GM23338 (cell line): ENCODE measurements around the gene C1R. TPM values are rescaled to one million over a fixed set of nuclear protein-coding genes. Genes with fewer than 3 reads are reported as not detected.

Source experiments
- ATAC-seq: fragments of 200-7000 bp; cut with Tn5 transposase; 3 replicates; pipeline ENCODE4 v1.9.1; 2020
- DNase-seq: peaks from one replicate; pipeline ENCODE4 v3.0.0-alpha.2; 2015; ENCODE audit warnings: low spot score
- H2AFZ ChIP-seq: fragments of 200-600 bp; sonication (generic); 2 replicates; pipeline ENCODE4 v1.8.0; 2016; ENCODE audit warnings: antibody characterized with exemption, mild to moderate bottlenecking, moderate library complexity
- H3F3A ChIP-seq: fragments of 200-600 bp; sonication (generic); replicated peaks from 2 replicates; pipeline ENCODE4 v1.8.0; 2017; ENCODE audit warnings: antibody characterized with exemption, mixed run types, low read depth
- H3K27ac ChIP-seq: fragments of 200-600 bp; sonication (generic); 2 replicates; pipeline ENCODE4 v1.6.1; 2016; ENCODE audit warnings: low read depth
- H3K27me3 ChIP-seq: fragments of 200-600 bp; sonication (generic); 2 replicates; pipeline ENCODE4 v1.8.0; 2016; ENCODE audit warnings: mild to moderate bottlenecking, mixed run types, moderate library complexity; ENCODE audit not compliant: insufficient read depth
- H3K36me3 ChIP-seq: fragments of 200-600 bp; sonication (generic); 2 replicates; pipeline ENCODE4 v1.8.0; 2016; ENCODE audit warnings: mild to moderate bottlenecking; ENCODE audit not compliant: insufficient read depth
- H3K4me1 ChIP-seq: fragments of 200-600 bp; sonication (generic); 2 replicates; pipeline ENCODE4 v1.8.0; 2016; ENCODE audit warnings: mild to moderate bottlenecking, moderate library complexity; ENCODE audit not compliant: insufficient read depth
- H3K4me2 ChIP-seq: fragments of 200-600 bp; sonication (generic); 2 replicates; pipeline ENCODE4 v1.7.1; 2017; ENCODE audit warnings: mixed run types
- H3K4me3 ChIP-seq: fragments of 200-600 bp; sonication (generic); 2 replicates; pipeline ENCODE4 v1.6.1; 2016; ENCODE audit warnings: mixed run types
- H3K79me2 ChIP-seq: fragments of 200-600 bp; sonication (generic); replicated peaks from 2 replicates; pipeline ENCODE4 v1.8.0; 2017; ENCODE audit warnings: mild to moderate bottlenecking; ENCODE audit not compliant: insufficient read depth
- H3K9me2 ChIP-seq: fragments of 200-600 bp; sonication (generic); 2 replicates; pipeline ENCODE4 v1.8.0; 2017; ENCODE audit not compliant: insufficient read depth
- H4K20me1 ChIP-seq: fragments of 200-600 bp; sonication (generic); replicated peaks from 2 replicates; pipeline ENCODE4 v1.8.0; 2017; ENCODE audit warnings: mild to moderate bottlenecking; ENCODE audit not compliant: insufficient read depth
- H3K27ac Mint-ChIP-seq: 2 replicates; pipeline ENCODE4 v1.8.0; 2020; ENCODE audit warnings: inconsistent platforms, mild to moderate bottlenecking, moderate library complexity, mixed read lengths
- H3K27me3 Mint-ChIP-seq: 3 replicates; pipeline ENCODE4 v1.8.0; 2022; ENCODE audit warnings: low read depth, mild to moderate bottlenecking, moderate library complexity, mixed read lengths, inconsistent platforms; ENCODE audit not compliant: insufficient read depth, poor library complexity
- H3K36me3 Mint-ChIP-seq: 3 replicates; pipeline ENCODE4 v1.8.0; 2021; ENCODE audit warnings: low read depth, mild to moderate bottlenecking, inconsistent platforms, moderate library complexity, mixed read lengths
- H3K4me1 Mint-ChIP-seq: 3 replicates; pipeline ENCODE4 v1.8.0; 2020; ENCODE audit warnings: mild to moderate bottlenecking, inconsistent platforms, mixed read lengths
- H3K4me3 Mint-ChIP-seq: 3 replicates; pipeline ENCODE4 v1.8.0; 2021; ENCODE audit warnings: moderate library complexity, mild to moderate bottlenecking, inconsistent platforms, mixed read lengths
- H3K9me3 Mint-ChIP-seq: 3 replicates; pipeline ENCODE4 v1.8.0; 2020; ENCODE audit warnings: moderate library complexity, mild to moderate bottlenecking, inconsistent platforms, mixed read lengths
- CREB1 ChIP-seq: fragments of 250-450 bp; sonication (Bioruptor Pico); IDR thresholded peaks from 2 replicates; pipeline ENCODE4 v1.5.0; 2020; ENCODE audit warnings: low read depth, mild to moderate bottlenecking, moderate library complexity
- EZH2 ChIP-seq: fragments of 200-600 bp; sonication (generic); IDR thresholded peaks from one replicate; pipeline ENCODE4 v1.8.0; 2017; ENCODE audit warnings: antibody characterized with exemption, mild to moderate bottlenecking, low read depth; ENCODE audit not compliant: unreplicated experiment
- EZH2phosphoT487 ChIP-seq: fragments of 200-600 bp; sonication (generic); IDR thresholded peaks from one replicate; pipeline ENCODE4 v1.8.1; 2018; ENCODE audit warnings: antibody characterized with exemption; ENCODE audit not compliant: unreplicated experiment
- NANOG ChIP-seq: IDR thresholded peaks from 2 replicates; pipeline ENCODE4 v1.6.1; 2016; ENCODE audit warnings: antibody characterized with exemption, borderline replicate concordance
- POLR2AphosphoS5 ChIP-seq: IDR thresholded peaks from 2 replicates; pipeline ENCODE4 v1.6.1; 2016; ENCODE audit warnings: antibody characterized with exemption, low read depth
- REST ChIP-seq: IDR thresholded peaks from one replicate; pipeline ENCODE4 v1.6.1; 2018; ENCODE audit warnings: antibody characterized with exemption; ENCODE audit not compliant: unreplicated experiment
- ZNF114 ChIP-seq: fragments of 250-450 bp; sonication (Bioruptor Pico); IDR thresholded peaks from 2 replicates; pipeline ENCODE4 v1.5.0; 2020; ENCODE audit warnings: mild to moderate bottlenecking, moderate library complexity
- ZNF331 ChIP-seq: fragments of 250-450 bp; sonication (Bioruptor Pico); IDR thresholded peaks from 2 replicates; pipeline ENCODE4 v1.5.0; 2020; ENCODE audit warnings: low read depth, mild to moderate bottlenecking, moderate library complexity
- ZNF462 ChIP-seq: fragments of 250-450 bp; sonication (Bioruptor Pico); IDR thresholded peaks from 2 replicates; pipeline ENCODE4 v1.5.0; 2020; ENCODE audit warnings: mild to moderate bottlenecking, moderate library complexity
- polyA plus RNA-seq: library from polyadenylated mRNA; unstranded; fragments of >200 nt; fragmentation: Nextera tagmentation; extraction: Ambion mirVana; gene quantifications from 2 replicates; pipeline ENCODE4 v1.2.1, GENCODE V29; 2016
- total RNA-seq: library from RNA; depleted of rRNA; stranded (reverse); fragments of >200 nt; shearing (Covaris generic); gene quantifications from 2 replicates; pipeline ENCODE4 v1.2.3, GENCODE V29; 2014

C1R gene
- total and polyA plus RNA-seq, 2 experiments from 2014 or later, result 6.4 to 8.8 TPM

- no peak overlapping the region for H3K27ac ChIP-seq
- H3K27ac Mint-ChIP-seq, result no peak overlapping the region
- H3K9me3 Mint-ChIP-seq, result peaks cover 5% of the 10 kb centered on the region; the same call in 2 of the 3 replicates
- DNase-seq, result no peak
- H3K27me3 ChIP-seq, result no peaks in the 10 kb centered on the region
- peaks cover 18% of the 10 kb centered on the region for H3K4me1 Mint-ChIP-seq
- no peaks in the 10 kb centered on the region for H3K79me2 ChIP-seq
- H3K36me3 ChIP-seq, result no peaks in the 10 kb centered on the region
- no peak overlapping the region for H2AFZ ChIP-seq
- no peaks in the 10 kb centered on the region for H3F3A ChIP-seq
- H3K36me3 Mint-ChIP-seq, result no peaks in the 10 kb centered on the region
- H3K4me2 ChIP-seq, result no peak overlapping the region
- H4K20me1 ChIP-seq, result no peaks in the 10 kb centered on the region
- no peak overlapping the region for H3K4me3 ChIP-seq
- TF ChIP-seq REST (no peak), NANOG (no peak), ZNF462 (no peak), CREB1 (CRISPR knock-in tag) (no peak), ZNF331 (CRISPR knock-in tag) (no peak), POLR2AphosphoS5 (no peak), ZNF114 (CRISPR knock-in tag) (no peak), EZH2 (no peak), EZH2phosphoT487 (no peak)
- H3K4me3 Mint-ChIP-seq, result no peak overlapping the region
- H3K4me1 ChIP-seq, result peaks cover 9% of the 10 kb centered on the region
- no peak for ATAC-seq
- peaks cover 7% of the 10 kb centered on the region for H3K9me2 ChIP-seq
- peaks cover 1% of the 10 kb centered on the region for H3K27me3 Mint-ChIP-seq
These were observed 59.3 kb downstream of the C1R start for GRCh38 chr12:7032990-7033389.
